ENCODE results near the gene BTAF1. TPM values are rescaled to one million over a fixed set of nuclear protein-coding genes. Genes with fewer than 3 reads are reported as not detected.

The BTAF1 gene
- total and polyA plus RNA-seq, 2 experiments from 2014 or later = 30.4 to 55.7 TPM

DNA sequence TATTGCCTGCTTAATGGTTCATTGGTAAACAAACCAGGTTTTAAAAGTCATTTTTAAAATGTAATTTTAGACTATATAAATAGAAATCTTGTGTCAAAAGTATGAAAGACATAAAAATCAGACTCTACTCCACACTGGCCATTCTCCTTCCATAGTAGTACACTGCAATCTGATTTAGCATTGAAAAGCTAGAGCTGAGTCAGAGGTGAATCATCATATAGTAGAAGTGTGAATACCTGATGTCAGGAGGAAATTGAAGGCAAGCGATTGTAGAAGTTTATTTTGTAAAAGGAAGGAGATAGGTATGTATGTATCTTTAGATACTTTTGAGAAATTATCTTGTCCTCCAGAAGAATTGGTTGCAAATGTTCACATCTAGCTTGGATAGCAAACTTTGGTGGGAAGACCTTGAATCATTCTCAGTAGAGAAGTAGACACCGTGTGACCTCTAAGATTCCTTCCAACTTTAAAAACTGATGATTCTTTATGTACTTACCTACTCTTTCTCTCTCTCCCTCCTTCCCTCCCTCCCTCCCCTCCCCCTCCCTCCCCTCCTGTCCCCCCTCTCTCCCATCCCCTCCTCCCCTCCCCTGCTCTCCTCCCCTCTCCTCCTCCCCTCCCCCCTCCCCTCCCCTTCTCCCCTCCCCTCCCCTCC is 88.1 kb downstream of the BTAF1 start:
- TF ChIP-seq CREB1 (CRISPR knock-in tag; IDR thresholded peaks at IDR 0.05; ENCODE audit: low read depth) = no peak
- Mint-ChIP-seq H3K36me3 (ENCODE audit: low read depth) (peaks cover 48% of the 10 kb centered on the region), H3K27ac (no peak overlapping the region), H3K27me3 (ENCODE audit: insufficient read depth, low read depth, poor library complexity) (no peaks in the 10 kb centered on the region), H3K9me3 (no peaks in the 10 kb centered on the region), H3K4me1 (no peaks in the 10 kb centered on the region), H3K4me3 (no peak overlapping the region)
- H3K36me3 ChIP-seq (ENCODE audit: insufficient read depth) = peaks cover 40% of the 10 kb centered on the region
- no peak overlapping the region for H3K4me3 ChIP-seq
- H2AFZ ChIP-seq = no peak overlapping the region
- DNase-seq (ENCODE audit: low spot score) = no peak
- no peak overlapping the region for H3K27ac ChIP-seq (ENCODE audit: low read depth)
- no peaks in the 10 kb centered on the region for H3F3A ChIP-seq (replicated peaks; ENCODE audit: low read depth)
- no peaks in the 10 kb centered on the region for H3K27me3 ChIP-seq (ENCODE audit: insufficient read depth)
- H3K4me1 ChIP-seq (ENCODE audit: insufficient read depth) = no peaks in the 10 kb centered on the region
- H3K79me2 ChIP-seq (replicated peaks; ENCODE audit: insufficient read depth) = no peaks in the 10 kb centered on the region
- no peaks in the 10 kb centered on the region for H3K9me2 ChIP-seq (ENCODE audit: insufficient read depth)
- no peaks in the 10 kb centered on the region; the same call in 1 of the 2 replicates for H4K20me1 ChIP-seq (replicated peaks; ENCODE audit: insufficient read depth)
- no peak for ATAC-seq
- no peak overlapping the region for H3K4me2 ChIP-seq

DNA sequence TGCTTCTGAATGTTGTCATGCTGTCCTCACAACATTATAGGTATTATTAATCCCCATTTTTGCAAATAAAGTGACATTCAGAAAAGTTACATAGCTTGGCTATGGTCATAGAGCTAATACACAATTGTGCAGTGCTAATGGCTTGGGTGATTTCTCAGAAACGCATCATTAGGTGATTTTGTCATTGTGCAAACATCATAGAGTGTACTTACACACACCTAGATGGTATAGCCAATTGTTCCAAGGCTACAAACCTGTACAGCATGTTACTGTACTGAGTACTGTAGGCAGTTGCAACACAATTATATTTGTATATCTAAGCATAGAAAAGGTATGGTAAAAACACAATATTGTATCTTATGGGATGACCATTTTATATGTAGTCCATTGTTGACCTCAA is 91.0 kb downstream of the BTAF1 start:
- DNase-seq (ENCODE audit: low spot score) (no peak), ATAC-seq (no peak)
- Mint-ChIP-seq H3K27me3 (ENCODE audit: insufficient read depth, low read depth, poor library complexity) (no peaks in the 10 kb centered on the region), H3K4me1 (no peaks in the 10 kb centered on the region), H3K36me3 (ENCODE audit: low read depth) (peaks cover 56% of the 10 kb centered on the region), H3K9me3 (no peaks in the 10 kb centered on the region), H3K27ac (no peak overlapping the region), H3K4me3 (no peak overlapping the region)
- Histone ChIP-seq H3K27ac (ENCODE audit: low read depth) (no peak overlapping the region), H3K36me3 (ENCODE audit: insufficient read depth) (peaks cover 39% of the 10 kb centered on the region), H3K27me3 (ENCODE audit: insufficient read depth) (no peaks in the 10 kb centered on the region), H3F3A (replicated peaks; ENCODE audit: low read depth) (no peaks in the 10 kb centered on the region), H2AFZ (no peak overlapping the region), H3K9me2 (ENCODE audit: insufficient read depth) (no peaks in the 10 kb centered on the region), H3K4me3 (no peak overlapping the region), H3K4me1 (ENCODE audit: insufficient read depth) (no peaks in the 10 kb centered on the region), H4K20me1 (replicated peaks; ENCODE audit: insufficient read depth) (no peaks in the 10 kb centered on the region; the same call in 1 of the 2 replicates), H3K79me2 (replicated peaks; ENCODE audit: insufficient read depth) (no peaks in the 10 kb centered on the region), H3K4me2 (no peak overlapping the region)
- no peak for TF ChIP-seq ZNF331 (CRISPR knock-in tag; IDR thresholded peaks at IDR 0.05; ENCODE audit: low read depth)
- no peak for TF ChIP-seq EZH2 (IDR thresholded peaks at IDR 0.05; ENCODE audit: low read depth, unreplicated experiment)
- TF ChIP-seq, protein P1, sequence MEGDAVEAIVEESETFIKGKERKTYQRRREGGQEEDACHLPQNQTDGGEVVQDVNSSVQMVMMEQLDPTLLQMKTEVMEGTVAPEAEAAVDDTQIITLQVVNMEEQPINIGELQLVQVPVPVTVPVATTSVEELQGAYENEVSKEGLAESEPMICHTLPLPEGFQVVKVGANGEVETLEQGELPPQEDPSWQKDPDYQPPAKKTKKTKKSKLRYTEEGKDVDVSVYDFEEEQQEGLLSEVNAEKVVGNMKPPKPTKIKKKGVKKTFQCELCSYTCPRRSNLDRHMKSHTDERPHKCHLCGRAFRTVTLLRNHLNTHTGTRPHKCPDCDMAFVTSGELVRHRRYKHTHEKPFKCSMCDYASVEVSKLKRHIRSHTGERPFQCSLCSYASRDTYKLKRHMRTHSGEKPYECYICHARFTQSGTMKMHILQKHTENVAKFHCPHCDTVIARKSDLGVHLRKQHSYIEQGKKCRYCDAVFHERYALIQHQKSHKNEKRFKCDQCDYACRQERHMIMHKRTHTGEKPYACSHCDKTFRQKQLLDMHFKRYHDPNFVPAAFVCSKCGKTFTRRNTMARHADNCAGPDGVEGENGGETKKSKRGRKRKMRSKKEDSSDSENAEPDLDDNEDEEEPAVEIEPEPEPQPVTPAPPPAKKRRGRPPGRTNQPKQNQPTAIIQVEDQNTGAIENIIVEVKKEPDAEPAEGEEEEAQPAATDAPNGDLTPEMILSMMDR (conservative IDR thresholded peaks at IDR 0.05; ENCODE audit: low read depth in 2 of 2) = no peak

DNA sequence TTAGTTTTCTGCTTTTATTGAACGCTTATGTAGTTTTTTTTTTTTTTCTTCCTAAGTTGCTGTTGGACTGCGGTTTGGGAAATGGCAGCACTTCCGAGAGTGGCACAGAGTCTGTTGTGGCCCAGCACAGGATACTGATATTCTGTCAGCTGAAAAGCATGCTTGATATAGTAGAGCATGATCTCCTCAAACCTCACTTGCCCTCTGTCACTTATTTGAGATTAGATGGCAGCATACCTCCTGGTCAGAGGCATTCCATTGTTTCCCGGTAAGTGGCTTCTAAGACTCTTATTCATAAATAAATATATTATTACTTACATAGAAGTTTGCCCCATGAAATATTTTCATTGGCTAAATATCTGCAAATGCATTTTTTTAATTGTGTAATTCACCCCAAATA is 101.1 kb downstream of the BTAF1 start:
- DNase-seq (ENCODE audit: low spot score) (no peak), ATAC-seq (no peak)
- Histone ChIP-seq H3K4me1 (ENCODE audit: insufficient read depth) (no peaks in the 10 kb centered on the region), H3K4me3 (no peak overlapping the region), H3F3A (replicated peaks; ENCODE audit: low read depth) (no peaks in the 10 kb centered on the region), H4K20me1 (replicated peaks; ENCODE audit: insufficient read depth) (0 out of 2 replicates have a peak, but pooled peaks cover 10% of the 10 kb centered on the region), H3K79me2 (replicated peaks; ENCODE audit: insufficient read depth) (no peaks in the 10 kb centered on the region), H3K27me3 (ENCODE audit: insufficient read depth) (no peaks in the 10 kb centered on the region), H3K9me2 (ENCODE audit: insufficient read depth) (no peaks in the 10 kb centered on the region), H3K4me2 (no peak overlapping the region), H2AFZ (no peak overlapping the region), H3K27ac (ENCODE audit: low read depth) (no peak overlapping the region), H3K36me3 (ENCODE audit: insufficient read depth) (peaks cover 12% of the 10 kb centered on the region)
- Mint-ChIP-seq H3K36me3 (ENCODE audit: low read depth) (peaks cover 53% of the 10 kb centered on the region), H3K27ac (no peak overlapping the region), H3K4me3 (no peak overlapping the region), H3K27me3 (ENCODE audit: insufficient read depth, low read depth, poor library complexity) (peaks cover 2% of the 10 kb centered on the region), H3K9me3 (no peaks in the 10 kb centered on the region), H3K4me1 (no peaks in the 10 kb centered on the region)
- TF ChIP-seq EZH2phosphoT487 (IDR thresholded peaks at IDR 0.05; ENCODE audit: unreplicated experiment) (no peak), JUNB (IDR thresholded peaks at IDR 0.05; ENCODE audit: unreplicated experiment) (no peak), EZH2 (IDR thresholded peaks at IDR 0.05; ENCODE audit: low read depth, unreplicated experiment) (no peak)
- TF ChIP-seq, protein P2, sequence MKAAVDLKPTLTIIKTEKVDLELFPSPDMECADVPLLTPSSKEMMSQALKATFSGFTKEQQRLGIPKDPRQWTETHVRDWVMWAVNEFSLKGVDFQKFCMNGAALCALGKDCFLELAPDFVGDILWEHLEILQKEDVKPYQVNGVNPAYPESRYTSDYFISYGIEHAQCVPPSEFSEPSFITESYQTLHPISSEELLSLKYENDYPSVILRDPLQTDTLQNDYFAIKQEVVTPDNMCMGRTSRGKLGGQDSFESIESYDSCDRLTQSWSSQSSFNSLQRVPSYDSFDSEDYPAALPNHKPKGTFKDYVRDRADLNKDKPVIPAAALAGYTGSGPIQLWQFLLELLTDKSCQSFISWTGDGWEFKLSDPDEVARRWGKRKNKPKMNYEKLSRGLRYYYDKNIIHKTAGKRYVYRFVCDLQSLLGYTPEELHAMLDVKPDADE (IDR thresholded peaks at IDR 0.05) = no peak

All from GM23338 (cell line).